ENCODE results near the gene NRN1L. TPM values are rescaled to one million over a fixed set of nuclear protein-coding genes. Genes with fewer than 3 reads are reported as not detected.

NRN1L gene
- total RNA-seq, 4 donors from 2014 or later, result 0.99 to 1.7 TPM; not detected in 2

DNA sequence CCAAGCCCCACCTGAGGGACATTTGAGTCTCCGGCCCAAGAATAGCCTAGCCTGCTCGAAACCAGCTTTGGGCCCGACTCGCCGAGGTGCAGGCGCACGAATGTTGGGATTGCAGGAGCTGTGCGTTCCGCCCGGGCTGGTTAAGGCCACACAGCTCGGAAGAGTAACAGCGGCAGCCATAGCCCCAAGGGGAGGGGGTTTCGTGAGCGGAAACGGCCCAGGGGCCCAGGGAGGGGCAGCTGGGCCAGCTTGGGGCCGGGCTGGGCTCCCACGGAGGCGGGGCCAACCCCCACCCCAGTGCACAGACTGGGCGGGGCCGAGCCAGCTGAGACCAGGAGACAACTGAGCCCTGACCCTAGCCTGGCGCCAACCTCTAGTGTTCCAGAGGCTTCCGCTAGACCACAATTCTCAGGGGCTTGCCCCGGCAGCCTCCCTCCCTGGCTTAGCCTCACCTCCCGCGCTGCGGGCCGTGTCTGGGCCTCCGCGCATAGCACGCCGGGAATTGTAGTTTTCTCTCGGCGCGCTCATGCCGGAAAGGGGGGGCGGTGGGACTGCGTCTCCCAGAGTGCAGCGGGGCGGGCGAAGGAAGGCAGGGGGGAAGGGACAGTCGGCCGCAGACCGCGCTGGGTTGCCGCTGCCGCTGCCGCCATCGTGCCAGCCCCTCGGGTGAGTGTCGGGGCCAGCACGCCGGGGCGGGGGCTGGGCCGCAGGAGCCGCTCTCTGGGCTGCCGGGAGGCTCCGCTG lies 38.2 kb upstream of the NRN1L start, which contains the start of gene NUTF2:
TSS of gene NUTF2 (plus strand) at position 614 of the 744 bp plus-strand sequence. CDS start 18,198 bp downstream, outside the sequence.
- Histone ChIP-seq H3K27ac (replicated peaks in 1 of 4) (peak within 1 kb of the TSS; percentile 98 to 99 (median 99)), H3K36me3 (peaks cover 0 to 5% (median under 1%) of the 10 kb centered on the region in 4 donors), H3K9me3 (no peaks in the 10 kb centered on the region), H3K4me3 (peak within 1 kb of the TSS; percentile 85 to 99 (median 93)), H3K4me1 (peaks cover 50 to 79% (median 66%) of the 10 kb centered on the region in 4 donors), H3K27me3 (no peaks in the 10 kb centered on the region)
- 0% methylated on average over 4 of the region's 57 CpGs for WGBS
- DNase-seq (ENCODE audit: extremely low spot score), result peak; percentile 99
- intact Hi-C loops (cut with DNase I), result no loop called here
- peak; percentile 39 for TF ChIP-seq POLR2A (IDR thresholded peaks at IDR 0.05; ENCODE audit: low read depth)
- TF ChIP-seq, protein P1, sequence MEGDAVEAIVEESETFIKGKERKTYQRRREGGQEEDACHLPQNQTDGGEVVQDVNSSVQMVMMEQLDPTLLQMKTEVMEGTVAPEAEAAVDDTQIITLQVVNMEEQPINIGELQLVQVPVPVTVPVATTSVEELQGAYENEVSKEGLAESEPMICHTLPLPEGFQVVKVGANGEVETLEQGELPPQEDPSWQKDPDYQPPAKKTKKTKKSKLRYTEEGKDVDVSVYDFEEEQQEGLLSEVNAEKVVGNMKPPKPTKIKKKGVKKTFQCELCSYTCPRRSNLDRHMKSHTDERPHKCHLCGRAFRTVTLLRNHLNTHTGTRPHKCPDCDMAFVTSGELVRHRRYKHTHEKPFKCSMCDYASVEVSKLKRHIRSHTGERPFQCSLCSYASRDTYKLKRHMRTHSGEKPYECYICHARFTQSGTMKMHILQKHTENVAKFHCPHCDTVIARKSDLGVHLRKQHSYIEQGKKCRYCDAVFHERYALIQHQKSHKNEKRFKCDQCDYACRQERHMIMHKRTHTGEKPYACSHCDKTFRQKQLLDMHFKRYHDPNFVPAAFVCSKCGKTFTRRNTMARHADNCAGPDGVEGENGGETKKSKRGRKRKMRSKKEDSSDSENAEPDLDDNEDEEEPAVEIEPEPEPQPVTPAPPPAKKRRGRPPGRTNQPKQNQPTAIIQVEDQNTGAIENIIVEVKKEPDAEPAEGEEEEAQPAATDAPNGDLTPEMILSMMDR (IDR thresholded peaks at IDR 0.05), result peak in 1 of 3 experiments; percentile 18
- peak; percentile 88 to 89 for TF ChIP-seq POLR2AphosphoS5 (IDR thresholded peaks at IDR 0.05)
- no peak for TF ChIP-seq EP300 (IDR thresholded peaks at IDR 0.05)

DNA sequence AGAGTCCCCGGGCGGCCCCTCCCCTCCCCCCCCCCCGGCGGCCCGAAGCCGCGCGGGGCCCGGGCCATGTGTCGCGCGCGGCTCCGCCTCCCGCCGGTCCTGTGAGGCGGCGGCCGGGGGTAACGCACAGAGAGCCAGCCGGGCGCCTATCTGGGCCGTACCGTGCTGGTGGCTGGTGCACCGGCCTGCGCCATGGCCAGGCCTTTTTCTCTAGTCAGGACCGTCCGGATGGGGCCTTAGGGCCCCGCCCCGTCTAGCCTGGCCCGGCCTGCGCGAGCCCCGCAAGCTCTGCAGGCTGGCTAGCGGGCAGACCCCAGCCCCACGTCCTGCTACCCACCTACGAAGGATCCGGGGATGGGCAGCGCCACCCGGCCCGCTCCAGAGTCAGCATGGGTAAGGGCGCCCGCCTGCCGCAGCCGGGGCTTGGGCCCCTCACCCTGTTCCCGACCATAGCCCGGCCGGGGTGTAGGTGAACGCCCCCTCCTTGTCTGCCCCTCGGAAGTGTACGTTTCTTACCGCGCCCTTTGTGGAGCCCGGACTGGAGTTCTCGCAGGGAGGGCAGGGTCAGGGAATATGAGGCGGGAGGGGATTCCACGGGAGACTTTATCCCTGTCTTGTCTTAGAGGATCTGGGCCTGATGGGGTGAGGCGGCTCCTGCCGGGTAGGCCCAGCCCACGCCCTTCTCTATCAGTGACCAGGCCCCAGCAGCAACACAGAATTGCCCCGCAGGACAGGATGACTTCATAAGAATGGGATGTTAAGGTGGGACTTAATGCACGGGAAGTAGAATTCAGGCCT lies 37.4 kb upstream of the NRN1L start, which contains the start of gene CENPT:
TSS of gene CENPT (minus strand) at position 630 of the 798 bp plus-strand sequence. CDS start 13,834 bp downstream, outside the sequence.
- H3K4me1 ChIP-seq, result peaks cover 48 to 81% (median 63%) of the 10 kb centered on the region in 4 donors
- 0% methylated on average over 17 of the region's 62 CpGs for whole genome bisulfite sequencing
- intact Hi-C loops (cut with DNase I), result no loop called here

DNA sequence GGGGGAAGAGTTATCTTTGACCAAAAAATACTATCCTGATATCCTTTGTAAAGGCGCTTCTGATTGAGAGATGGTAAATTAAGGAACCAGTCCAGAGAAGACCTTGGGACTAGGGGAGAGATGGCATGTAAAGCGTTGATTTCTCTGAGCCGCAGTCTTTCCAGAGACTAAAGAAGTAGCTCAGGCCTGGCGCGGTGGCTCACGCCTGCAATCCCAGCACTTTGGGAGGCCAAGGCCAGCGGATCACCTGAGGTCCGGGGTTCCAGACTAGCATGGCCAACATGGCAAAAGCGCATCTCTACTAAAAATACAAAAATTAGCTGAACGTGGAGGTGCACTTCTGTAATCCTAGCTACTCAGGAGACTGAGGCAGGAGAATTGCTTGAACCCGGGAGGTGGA lies 36.6 kb upstream of the NRN1L start:
- 83% methylated on average over 11 of the region's 11 CpGs for WGBS
- H3K4me1 ChIP-seq, result peaks cover 47 to 73% (median 56%) of the 10 kb centered on the region in 4 donors
- intact Hi-C loops (cut with DNase I), result no loop called here
- no peak for DNase-seq (ENCODE audit: extremely low spot score)
- H3K4me3 ChIP-seq, result peak overlapping the region; percentile 85 to 99 (median 93)
- no peak for TF ChIP-seq POLR2AphosphoS5 (IDR thresholded peaks at IDR 0.05)
- TF ChIP-seq, protein P1 (IDR thresholded peaks at IDR 0.05), result no peak
- no peak for TF ChIP-seq EP300 (IDR thresholded peaks at IDR 0.05)
- no peak for TF ChIP-seq POLR2A (IDR thresholded peaks at IDR 0.05; ENCODE audit: low read depth)
- H3K27me3 ChIP-seq, result no peaks in the 10 kb centered on the region
- H3K9me3 ChIP-seq, result no peaks in the 10 kb centered on the region
- H3K27ac ChIP-seq (replicated peaks in 1 of 4), result peak overlapping the region; percentile 98 to 99 (median 99)
- H3K36me3 ChIP-seq, result peaks cover 0 to 10% (median 3%) of the 10 kb centered on the region in 4 donors

More for the DNA sequence above, 37.4 kb upstream of the NRN1L start, which contains the start of gene CENPT:
- Histone ChIP-seq H3K27me3 (no peaks in the 10 kb centered on the region), H3K36me3 (peaks cover 0 to 10% (median 3%) of the 10 kb centered on the region in 4 donors), H3K4me3 (peak within 1 kb of the TSS; percentile 85 to 99 (median 93)), H3K9me3 (no peaks in the 10 kb centered on the region), H3K27ac (replicated peaks in 1 of 4) (peak within 1 kb of the TSS; percentile 98 to 99 (median 99))
- no peak for DNase-seq (ENCODE audit: extremely low spot score)
- TF ChIP-seq POLR2AphosphoS5 (IDR thresholded peaks at IDR 0.05) (no peak), POLR2A (IDR thresholded peaks at IDR 0.05; ENCODE audit: low read depth) (no peak), EP300 (IDR thresholded peaks at IDR 0.05) (no peak)
- TF ChIP-seq, protein P1 (IDR thresholded peaks at IDR 0.05), result no peak

DNA sequence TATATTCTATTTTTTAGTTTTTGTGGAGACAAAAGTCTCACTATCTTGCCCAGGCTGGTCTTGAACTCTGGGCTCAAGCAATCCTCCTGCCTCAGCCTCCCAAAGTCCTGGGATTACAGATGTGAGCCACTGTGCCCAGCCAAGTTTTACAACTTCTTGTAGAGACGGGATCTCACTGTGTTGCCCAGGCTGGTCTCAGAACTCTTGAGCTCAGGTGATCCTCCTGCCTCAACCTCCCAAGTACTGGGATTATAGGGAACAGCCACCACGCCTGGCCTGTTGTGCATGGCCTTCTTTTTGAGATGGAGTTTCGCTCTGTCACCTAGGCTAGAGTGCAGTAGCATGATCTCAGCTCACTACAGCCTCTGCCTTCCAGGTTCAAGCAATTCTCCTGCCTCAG lies 31.0 kb upstream of the NRN1L start:
- Histone ChIP-seq H3K4me3 (no peak overlapping the region), H3K36me3 (peaks cover 0 to 10% (median 3%) of the 10 kb centered on the region in 4 donors), H3K9me3 (no peaks in the 10 kb centered on the region), H3K4me1 (peaks cover 36 to 75% (median 54%) of the 10 kb centered on the region in 4 donors), H3K27ac (replicated peaks in 1 of 4) (no peak overlapping the region), H3K27me3 (no peaks in the 10 kb centered on the region)
- TF ChIP-seq, protein P1 (IDR thresholded peaks at IDR 0.05), result no peak
- TF ChIP-seq EP300 (IDR thresholded peaks at IDR 0.05) (no peak), POLR2A (IDR thresholded peaks at IDR 0.05; ENCODE audit: low read depth) (no peak), POLR2AphosphoS5 (IDR thresholded peaks at IDR 0.05) (no peak)
- intact Hi-C loops (cut with DNase I), result no loop called here
- no peak for DNase-seq (ENCODE audit: extremely low spot score)
- 100% methylated on average over 3 of the region's 3 CpGs for WGBS

All from esophagus muscularis mucosa (tissue), 4 donors.